Chondrocyte (in vitro differentiated cells): ENCODE data around the gene GRIK3. TPM values are rescaled to one million over a fixed set of nuclear protein-coding genes. Genes with fewer than 3 reads are reported as not detected.
A peak's percentile ranks its signal among the peaks of the same experiment; 100 is the strongest.

Experiments
- DNase-seq: peaks from one replicate; pipeline ENCODE4 v3.0.0; 2021; ENCODE audit warnings: mixed read lengths, low spot score
- H3K27ac Mint-ChIP-seq: one replicate; pipeline ENCODE4 v1.8.0; 2021; ENCODE audit warnings: mild to moderate bottlenecking, moderate library complexity, mixed read lengths; ENCODE audit not compliant: unreplicated experiment
- H3K27me3 Mint-ChIP-seq: 2 replicates; pipeline ENCODE4 v1.8.0; 2021; ENCODE audit warnings: low read depth, mixed read lengths
- H3K36me3 Mint-ChIP-seq: 2 replicates; pipeline ENCODE4 v1.8.0; 2021; ENCODE audit warnings: low read depth, mixed read lengths
- H3K4me1 Mint-ChIP-seq: 2 replicates; pipeline ENCODE4 v1.8.0; 2021; ENCODE audit warnings: low read depth, mild to moderate bottlenecking, mixed read lengths
- H3K4me3 Mint-ChIP-seq: one replicate; pipeline ENCODE4 v1.8.0; 2021; ENCODE audit warnings: mild to moderate bottlenecking, moderate library complexity, mixed read lengths; ENCODE audit not compliant: unreplicated experiment
- H3K9me3 Mint-ChIP-seq: 2 replicates; pipeline ENCODE4 v1.8.0; 2021; ENCODE audit warnings: low read depth, mixed read lengths
- CTCF ChIP-seq: fragments of 200-600 bp; sonication (generic); IDR thresholded peaks from 2 replicates; pipeline ENCODE4 v1.5.0; 2021; ENCODE audit warnings: antibody characterized with exemption, mild to moderate bottlenecking, moderate library complexity
- total RNA-seq: library from RNA; stranded (reverse); gene quantifications from 3 replicates; pipeline ENCODE4 v1.2.1, GENCODE V29; 2021

The GRIK3 gene
- total RNA-seq, 1 donor from 2014 or later, result not detected

GRCh38 chr1:36821386-36821785, 212.9 kb downstream of the GRIK3 start:
- peaks cover 23% of the 10 kb centered on the region for H3K27me3 Mint-ChIP-seq
- peak; percentile 55 for DNase-seq
- TF ChIP-seq CTCF, result no peak
- no peaks in the 10 kb centered on the region for H3K9me3 Mint-ChIP-seq
- H3K36me3 Mint-ChIP-seq, result no peaks in the 10 kb centered on the region
- no peak overlapping the region for H3K27ac Mint-ChIP-seq
- peaks cover 6% of the 10 kb centered on the region for H3K4me1 Mint-ChIP-seq
- no peak overlapping the region for H3K4me3 Mint-ChIP-seq

GRCh38 chr1:36818771-36819170, 215.5 kb downstream of the GRIK3 start:
- H3K9me3 Mint-ChIP-seq, result no peaks in the 10 kb centered on the region
- H3K4me1 Mint-ChIP-seq, result no peaks in the 10 kb centered on the region
- no peaks in the 10 kb centered on the region for H3K36me3 Mint-ChIP-seq
- no peak for DNase-seq
- no peak overlapping the region for H3K27ac Mint-ChIP-seq
- no peak overlapping the region for H3K4me3 Mint-ChIP-seq
- no peak for TF ChIP-seq CTCF
- peaks cover 17% of the 10 kb centered on the region for H3K27me3 Mint-ChIP-seq

GRCh38 chr1:36816348-36816747, 218.0 kb downstream of the GRIK3 start:
- Mint-ChIP-seq H3K27ac (no peak overlapping the region), H3K9me3 (no peaks in the 10 kb centered on the region), H3K4me3 (no peak overlapping the region), H3K36me3 (no peaks in the 10 kb centered on the region), H3K27me3 (peaks cover 15% of the 10 kb centered on the region), H3K4me1 (no peaks in the 10 kb centered on the region)
- TF ChIP-seq CTCF, result no peak
- DNase-seq, result peak; percentile 1

- Mint-ChIP-seq H3K27ac (no peak overlapping the region), H3K4me1 (no peaks in the 10 kb centered on the region), H3K27me3 (peaks cover 11% of the 10 kb centered on the region), H3K36me3 (no peaks in the 10 kb centered on the region), H3K4me3 (no peak overlapping the region), H3K9me3 (no peaks in the 10 kb centered on the region)
- TF ChIP-seq CTCF, result no peak
- DNase-seq, result peak; percentile 17
Measured at GRCh38 chr1:36814774-36815173, 219.5 kb downstream of the GRIK3 start.

GRCh38 chr1:36814083-36814482, 220.2 kb downstream of the GRIK3 start:
- no peaks in the 10 kb centered on the region for H3K9me3 Mint-ChIP-seq
- TF ChIP-seq CTCF, result no peak
- no peaks in the 10 kb centered on the region for H3K4me1 Mint-ChIP-seq
- no peak overlapping the region for H3K27ac Mint-ChIP-seq
- peak; percentile 33 for DNase-seq
- H3K27me3 Mint-ChIP-seq, result peaks cover 10% of the 10 kb centered on the region
- no peaks in the 10 kb centered on the region for H3K36me3 Mint-ChIP-seq
- H3K4me3 Mint-ChIP-seq, result no peak overlapping the region
